Large intestine (tissue), 12 donors: Measurements from ENCODE around the gene CXorf51A. TPM values are rescaled to one million over a fixed set of nuclear protein-coding genes. Genes with fewer than 3 reads are reported as not detected.
"Not testable (repeated sequence)": the region's sequence is repeated elsewhere in the genome, so short reads cannot be mapped to it uniquely, and the experiment has no call there.

Source experiments
- DNase-seq, 2 donors: peaks; one replicate each; pipeline versions ENCODE4 v3.0.0 to v3.0.0-alpha.2; 2013
- H3K27ac ChIP-seq: one replicate; pipeline ENCODE4 v1.5.1; 2013; ENCODE audit warnings: low read length
- H3K27me3 ChIP-seq: 2 replicates; pipeline ENCODE4 v1.6.1; 2013; ENCODE audit warnings: low read length; ENCODE audit not compliant: control insufficient read depth, insufficient read depth
- H3K36me3 ChIP-seq: 2 replicates; pipeline ENCODE4 v1.6.1; 2013; ENCODE audit warnings: low read length; ENCODE audit not compliant: control insufficient read depth, insufficient read depth
- H3K4me1 ChIP-seq: one replicate; pipeline ENCODE4 v1.6.1; 2013; ENCODE audit warnings: low read length; ENCODE audit not compliant: control insufficient read depth, insufficient read depth
- H3K4me3 ChIP-seq: one replicate; pipeline ENCODE4 v1.5.1; 2013; ENCODE audit warnings: low read length
- H3K9me3 ChIP-seq: one replicate; pipeline ENCODE4 v1.6.1; 2013; ENCODE audit warnings: mild to moderate bottlenecking, low read depth, low read length, moderate library complexity; ENCODE audit not compliant: control insufficient read depth
- WGBS: methylation state at CpG from one replicate; pipeline ENCODE4 v1.1.5; 2013; ENCODE audit warnings: low lambda C conversion rate; ENCODE audit not compliant: insufficient coverage; 5-methylcytosine and 5-hydroxymethylcytosine counted together
- long read RNA-seq, 11 donors: transcript quantifications; one replicate each; lab custom pipeline, GENCODE V29; 2026
- polyA plus RNA-seq: library from polyadenylated mRNA; unstranded; fragments of 120-200 nt; gene quantifications from one replicate; pipeline ENCODE4 v1.2.1, GENCODE V29; 2013

CXorf51A gene
- not detected for polyA plus RNA-seq
- long read RNA-seq, donor 1, result 0 reads
- long read RNA-seq, donor 2, result 0 reads
- long read RNA-seq, donor 3, result 0 reads
- long read RNA-seq, donor 4, result 0 reads
- long read RNA-seq, donor 5, result 0 reads
- long read RNA-seq, donor 6, result 0 reads
- long read RNA-seq, donor 7, result 0 reads
- long read RNA-seq, donor 8, result 0 reads
- long read RNA-seq, donor 9, result 0 reads
- long read RNA-seq, donor 10, result 0 reads
- long read RNA-seq, donor 11, result 0 reads

- DNase-seq, H3K36me3 ChIP-seq, H3K27ac ChIP-seq, H3K9me3 ChIP-seq, H3K4me3 ChIP-seq, H3K4me1 ChIP-seq, H3K27me3 ChIP-seq: not testable (repeated sequence)
- no CpG with 5 or more reads among the region's 3 CpGs for WGBS
These were observed at the start of gene CXorf51A for GRCh38 chrX:146814644-146815043. CXorf51A (minus strand) TSS chrX:146814744; CDS start chrX:146814723, 21 bp downstream.

GRCh38 chrX:146863566-146863965 lies 49.0 kb upstream of the CXorf51A start:
- Histone ChIP-seq H3K4me1 (no peaks in the 10 kb centered on the region), H3K27me3 (no peaks in the 10 kb centered on the region), H3K4me3 (no peak overlapping the region), H3K36me3 (no peaks in the 10 kb centered on the region), H3K27ac (no peak overlapping the region), H3K9me3 (no peaks in the 10 kb centered on the region)
- no peak for DNase-seq
- WGBS, result no CpG with 5 or more reads among the region's 1 CpG

GRCh38 chrX:146854281-146854680 lies 39.7 kb upstream of the CXorf51A start:
- no peak for DNase-seq
- Histone ChIP-seq H3K36me3 (no peaks in the 10 kb centered on the region), H3K9me3 (no peaks in the 10 kb centered on the region), H3K27me3 (no peaks in the 10 kb centered on the region), H3K4me1 (no peaks in the 10 kb centered on the region), H3K4me3 (no peak overlapping the region), H3K27ac (no peak overlapping the region)
- WGBS, result no CpG with 5 or more reads among the region's 2 CpGs

- no CpG with 5 or more reads among the region's 4 CpGs for WGBS
- H3K4me1 ChIP-seq, result no peaks in the 10 kb centered on the region
- no peak for DNase-seq
- H3K9me3 ChIP-seq, result no peaks in the 10 kb centered on the region
- H3K27me3 ChIP-seq, result no peaks in the 10 kb centered on the region
- H3K27ac ChIP-seq, result no peak overlapping the region
- no peaks in the 10 kb centered on the region for H3K36me3 ChIP-seq
- H3K4me3 ChIP-seq, result no peak overlapping the region
These were observed 17.4 kb upstream of the CXorf51A start for GRCh38 chrX:146831994-146832393.

- not testable (repeated sequence) for H3K9me3 ChIP-seq, H3K4me1 ChIP-seq, H3K27me3 ChIP-seq, H3K4me3 ChIP-seq, H3K27ac ChIP-seq, DNase-seq, H3K36me3 ChIP-seq
- WGBS, result no CpG with 5 or more reads among the region's 3 CpGs
These were observed 5.1 kb downstream of the CXorf51A start, which contains the start of gene CXorf51B for GRCh38 chrX:146809471-146809870. CXorf51B (plus strand) TSS chrX:146809771; CDS start chrX:146809792, 21 bp downstream.

Other genes starting within 250 kb of the CXorf51A start
- not detected for gene CXorf51B, start 5.0 kb downstream of the CXorf51A start, polyA plus RNA-seq